SJSA1 (cell line): Measurements from ENCODE around the gene NR2C2AP. TPM values are rescaled to one million over a fixed set of nuclear protein-coding genes. Genes with fewer than 3 reads are reported as not detected.
"Not testable (repeated sequence)": the region's sequence is repeated elsewhere in the genome, so short reads cannot be mapped to it uniquely, and the experiment has no call there.

Experiments used
- DNase-seq, 2 experiments: peaks; one replicate each; pipeline ENCODE4 v3.0.0-alpha.2; 2015 to 2020; ENCODE audit warnings: low spot score in 2 of 2, low read depth in 1 of 2
- H3K27ac ChIP-seq: fragments of 250-450 bp; sonication (Bioruptor Pico); 2 replicates; pipeline ENCODE4 v1.5.1; 2020; ENCODE audit warnings: mild to moderate bottlenecking, moderate library complexity
- H3K27me3 ChIP-seq: fragments of 250-450 bp; sonication (Bioruptor Pico); replicated peaks from 2 replicates; pipeline ENCODE4 v1.5.1; 2020; ENCODE audit warnings: mild to moderate bottlenecking, moderate library complexity
- H3K36me3 ChIP-seq: fragments of 250-450 bp; sonication (Bioruptor Pico); 2 replicates; pipeline ENCODE4 v1.5.1; 2020; ENCODE audit warnings: mild to moderate bottlenecking
- H3K4me1 ChIP-seq: fragments of 250-450 bp; sonication (Bioruptor Pico); replicated peaks from 2 replicates; pipeline ENCODE4 v1.6.1; 2021; ENCODE audit warnings: mild to moderate bottlenecking
- H3K4me3 ChIP-seq: fragments of 250-450 bp; sonication (Bioruptor Pico); 2 replicates; pipeline ENCODE4 v1.5.1; 2020; ENCODE audit warnings: mild to moderate bottlenecking
- H3K9me3 ChIP-seq: fragments of 250-450 bp; sonication (Bioruptor Pico); replicated peaks from 2 replicates; pipeline ENCODE4 v1.5.1; 2020; ENCODE audit warnings: mild to moderate bottlenecking
- total RNA-seq: library from RNA; depleted of rRNA; stranded (reverse); fragments of >200 nt; shearing (Covaris generic); gene quantifications from 2 replicates; pipeline ENCODE4 v1.2.3, GENCODE V29; 2014

Gene NR2C2AP
- total RNA-seq, 1 experiment from 2014 or later = 29.2 TPM

GRCh38 chr19:19185853-19186740, 17.1 kb downstream of the NR2C2AP start:
- Histone ChIP-seq H3K27me3 (no peaks in the 10 kb centered on the region), H3K9me3 (no peaks in the 10 kb centered on the region)
- peak; percentile 38 to 65 for DNase-seq

GRCh38 chr19:19181488-19181998, 21.7 kb downstream of the NR2C2AP start:
- H3K36me3 ChIP-seq = peaks cover 62% of the 10 kb centered on the region
- no peak overlapping the region for H3K27ac ChIP-seq
- no peak for DNase-seq
- H3K4me1 ChIP-seq = peaks cover 10% of the 10 kb centered on the region
- no peak overlapping the region for H3K4me3 ChIP-seq
- H3K27me3 ChIP-seq = no peaks in the 10 kb centered on the region
- 0 out of 2 replicates have a peak, but pooled peaks cover 2% of the 10 kb centered on the region for H3K9me3 ChIP-seq

More at GRCh38 chr19:19185853-19186740, 17.1 kb downstream of the NR2C2AP start:
- Histone ChIP-seq H3K36me3 (peaks cover 49% of the 10 kb centered on the region), H3K4me1 (peaks cover 8% of the 10 kb centered on the region; the same call in 1 of the 2 replicates), H3K4me3 (no peak overlapping the region), H3K27ac (no peak overlapping the region)

- no peaks in the 10 kb centered on the region for H3K27me3 ChIP-seq
- H3K36me3 ChIP-seq = peaks cover 49% of the 10 kb centered on the region
- peaks cover 10% of the 10 kb centered on the region for H3K4me1 ChIP-seq
- no peak overlapping the region for H3K27ac ChIP-seq
- 0 out of 2 replicates have a peak, but pooled peaks cover 2% of the 10 kb centered on the region for H3K9me3 ChIP-seq
- H3K4me3 ChIP-seq = no peak overlapping the region
- peak; percentile 58 to 83 for DNase-seq
Measured at GRCh38 chr19:19179548-19180441, 23.4 kb downstream of the NR2C2AP start.

GRCh38 chr19:19176950-19177349, 26.3 kb downstream of the NR2C2AP start:
- Histone ChIP-seq H3K27me3 (no peaks in the 10 kb centered on the region), H3K27ac (no peak overlapping the region), H3K36me3 (peaks cover 38% of the 10 kb centered on the region), H3K4me1 (peaks cover 10% of the 10 kb centered on the region), H3K4me3 (no peak overlapping the region), H3K9me3 (0 out of 2 replicates have a peak, but pooled peaks cover 2% of the 10 kb centered on the region)
- DNase-seq = no peak

GRCh38 chr19:19173243-19173642, 30.0 kb downstream of the NR2C2AP start:
- not testable (repeated sequence) for H3K4me1 ChIP-seq, H3K4me3 ChIP-seq, DNase-seq, H3K27me3 ChIP-seq, H3K9me3 ChIP-seq, H3K27ac ChIP-seq
- peaks cover 15% of the 10 kb centered on the region for H3K36me3 ChIP-seq

GRCh38 chr19:19171821-19172532, 31.2 kb downstream of the NR2C2AP start:
- Histone ChIP-seq H3K27ac (no peak overlapping the region), H3K9me3 (no peaks in the 10 kb centered on the region), H3K36me3 (peaks cover 7% of the 10 kb centered on the region; the same call in 1 of the 2 replicates), H3K4me3 (no peak overlapping the region), H3K27me3 (no peaks in the 10 kb centered on the region), H3K4me1 (no peaks in the 10 kb centered on the region)
- DNase-seq = no peak

- H3K36me3 ChIP-seq = 0 out of 2 replicates have a peak, but pooled peaks cover 5% of the 10 kb centered on the region
- H3K27me3 ChIP-seq = no peaks in the 10 kb centered on the region
- DNase-seq = no peak
- no peaks in the 10 kb centered on the region for H3K4me1 ChIP-seq
- no peak overlapping the region for H3K27ac ChIP-seq
- H3K4me3 ChIP-seq = no peak overlapping the region
- H3K9me3 ChIP-seq = no peaks in the 10 kb centered on the region
Measured at GRCh38 chr19:19170873-19171672, 32.1 kb downstream of the NR2C2AP start.

GRCh38 chr19:19170053-19170872, 33.0 kb downstream of the NR2C2AP start, which contains the start of gene MEF2B:
MEF2B (minus strand) TSS chr19:19170263; CDS start chr19:19150735, 19,528 bp downstream.
- H3K4me3 ChIP-seq = no peak within 1 kb of the TSS
- no peak for DNase-seq
- H3K36me3 ChIP-seq = 0 out of 2 replicates have a peak, but pooled peaks cover 2% of the 10 kb centered on the region

GRCh38 chr19:19169236-19170052, 33.8 kb downstream of the NR2C2AP start:
- no peak overlapping the region for H3K27ac ChIP-seq
- H3K27me3 ChIP-seq = no peaks in the 10 kb centered on the region
- no peaks in the 10 kb centered on the region for H3K4me1 ChIP-seq
- H3K4me3 ChIP-seq = no peak overlapping the region
- no peaks in the 10 kb centered on the region for H3K36me3 ChIP-seq
- no peak for DNase-seq
- no peaks in the 10 kb centered on the region for H3K9me3 ChIP-seq

More at GRCh38 chr19:19170053-19170872, 33.0 kb downstream of the NR2C2AP start, which contains the start of gene MEF2B:
- no peaks in the 10 kb centered on the region for H3K4me1 ChIP-seq
- H3K9me3 ChIP-seq = no peaks in the 10 kb centered on the region
- H3K27me3 ChIP-seq = no peaks in the 10 kb centered on the region
- H3K27ac ChIP-seq = no peak within 1 kb of the TSS

- Histone ChIP-seq H3K27me3 (no peaks in the 10 kb centered on the region), H3K9me3 (no peaks in the 10 kb centered on the region), H3K36me3 (no peaks in the 10 kb centered on the region)
Measured at GRCh38 chr19:19167612-19168011, 35.6 kb downstream of the NR2C2AP start.

GRCh38 chr19:19165396-19165795, 37.8 kb downstream of the NR2C2AP start:
- DNase-seq = no peak
- no peaks in the 10 kb centered on the region for H3K27me3 ChIP-seq
- H3K4me3 ChIP-seq = no peak overlapping the region
- no peaks in the 10 kb centered on the region for H3K4me1 ChIP-seq
- H3K9me3 ChIP-seq = no peaks in the 10 kb centered on the region
- H3K36me3 ChIP-seq = no peaks in the 10 kb centered on the region
- no peak overlapping the region for H3K27ac ChIP-seq

More at GRCh38 chr19:19167612-19168011, 35.6 kb downstream of the NR2C2AP start:
- H3K27ac ChIP-seq = no peak overlapping the region
- no peaks in the 10 kb centered on the region for H3K4me1 ChIP-seq
- no peak overlapping the region for H3K4me3 ChIP-seq
- no peak for DNase-seq
